Astrocyte (in vitro differentiated cells and primary cell): Measurements from ENCODE around the gene NR2F2.

ENCODE experiments used
- CTCF ChIP-seq: IDR thresholded peaks from 2 replicates; pipeline ENCODE4 v1.5.1; 2011; ENCODE audit warnings: low read depth, mild to moderate bottlenecking, inconsistent platforms, low read length, moderate library complexity; ENCODE audit not compliant: insufficient read depth
- EZH2 ChIP-seq: IDR thresholded peaks from 2 replicates; pipeline ENCODE4 v1.6.1; 2012; ENCODE audit warnings: mild to moderate bottlenecking, low read length, inconsistent platforms; ENCODE audit not compliant: insufficient read depth

- TF ChIP-seq CTCF (no peak), EZH2 (no peak)
Measured at GRCh38 chr15:96307856-96308394, 22.6 kb upstream of the NR2F2 start.
